NOMO-1 treated with dmso at 0.1 percent for 144 hours (cell line): ENCODE data around the gene MTERF2.

Experiments used
- DNase-seq: peaks from one replicate; lab custom pipeline; 2025; ENCODE audit not compliant: unreplicated experiment; lab: John Stamatoyannopoulos, UW

The MTERF2 gene

DNA sequence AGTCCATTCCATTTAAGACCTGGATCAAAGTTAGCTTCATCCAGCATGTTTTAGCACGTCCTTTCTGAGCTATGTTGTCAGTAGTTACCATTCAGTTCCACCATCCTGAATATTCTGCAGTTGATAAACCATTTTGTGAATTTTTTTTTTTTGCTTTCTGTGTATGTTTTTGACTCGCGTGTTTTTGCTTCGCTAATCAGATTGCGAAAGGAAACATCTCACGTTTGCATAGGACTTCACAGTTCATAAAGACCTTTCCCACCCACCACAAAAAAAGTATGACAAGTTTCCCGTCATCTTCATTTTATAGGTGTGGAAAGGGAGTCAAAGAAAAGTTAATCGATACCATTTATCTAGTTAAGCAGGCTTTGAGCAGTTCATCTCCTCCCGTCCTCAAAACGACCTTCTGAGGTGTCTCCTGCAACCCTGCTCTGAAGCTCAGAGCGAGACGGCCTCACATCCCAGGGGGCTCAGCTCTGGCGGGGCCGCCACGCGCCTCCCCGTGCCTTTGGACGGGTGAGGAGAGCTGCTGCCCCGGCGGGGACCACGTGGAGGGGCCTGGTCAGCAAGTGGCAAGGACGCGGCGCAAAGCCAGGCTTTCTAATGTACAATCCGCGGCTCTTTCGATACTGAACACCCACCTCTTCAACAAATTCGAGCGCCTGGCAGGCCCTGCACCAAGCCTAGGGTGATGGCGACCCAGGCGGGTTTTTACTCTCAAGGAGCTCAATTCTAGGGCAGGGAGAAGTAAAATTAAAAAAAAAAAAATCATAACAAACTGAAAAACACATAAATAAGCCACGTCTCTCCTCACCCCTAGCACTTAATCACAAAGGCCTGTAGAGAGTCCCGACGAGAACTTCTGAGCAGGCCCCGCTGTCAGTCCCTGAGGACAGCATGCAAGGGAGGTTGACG lies 32.2 kb downstream of the MTERF2 start:
- no peak for DNase-seq

DNA sequence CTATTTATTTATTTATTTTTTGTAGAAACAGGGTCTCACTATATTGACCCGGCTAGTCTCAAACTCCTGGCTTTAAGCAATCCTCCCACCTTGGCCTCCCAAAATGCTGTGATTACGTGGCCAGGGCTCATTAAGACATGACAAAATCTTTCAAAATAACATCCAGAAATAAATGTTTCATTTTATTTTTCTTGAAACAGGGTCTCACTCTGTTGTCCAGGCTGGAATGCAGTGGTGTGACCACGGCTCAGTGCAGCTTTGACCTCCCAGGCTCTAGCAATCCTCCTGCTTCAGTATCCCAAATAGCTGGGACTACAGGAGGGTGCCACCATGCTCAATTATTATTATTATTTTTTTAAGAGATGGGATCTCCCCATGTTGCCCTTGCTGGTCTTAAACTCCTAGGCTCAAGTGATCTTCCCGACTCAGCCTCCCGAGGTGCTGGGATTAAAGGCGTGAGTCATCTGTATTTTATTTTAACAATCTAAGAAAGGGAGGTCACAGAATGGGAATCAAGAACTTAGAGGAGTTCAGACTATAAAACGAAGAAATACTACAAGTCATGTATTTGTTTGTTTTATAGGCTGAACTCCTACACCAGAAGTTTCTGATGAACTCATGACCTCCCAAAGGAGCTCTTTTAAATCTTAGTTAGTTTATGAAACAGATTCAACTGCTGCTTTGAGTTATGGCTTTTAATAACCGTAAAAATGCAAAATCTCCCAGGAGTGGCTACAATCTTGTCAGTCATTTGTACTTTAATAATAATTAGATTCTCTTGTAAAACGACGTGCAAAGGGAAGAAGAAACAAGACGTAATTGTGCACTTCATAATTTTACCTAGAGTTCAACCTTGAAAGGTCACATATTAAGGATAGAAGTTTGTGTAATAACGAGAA lies 33.3 kb downstream of the MTERF2 start:
- no peak for DNase-seq

DNA sequence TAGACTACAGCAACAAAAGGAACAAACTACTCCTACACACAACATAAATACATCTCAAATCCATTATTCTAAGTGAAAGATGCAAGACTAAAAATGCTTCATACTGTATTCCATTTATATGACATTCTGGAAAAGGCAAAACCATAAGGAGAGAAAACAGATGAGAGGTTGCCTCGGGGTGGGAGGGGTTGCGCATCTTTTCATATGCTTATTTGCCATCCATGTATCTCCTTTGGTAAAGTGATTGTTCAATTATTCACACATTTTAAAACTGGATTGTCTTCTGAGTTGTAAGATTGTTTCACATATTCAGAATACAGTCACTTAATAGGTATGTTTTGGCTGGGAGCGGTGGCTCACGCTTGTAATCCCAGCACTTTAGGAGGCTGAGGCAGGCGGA lies 36.4 kb downstream of the MTERF2 start:
- no peak for DNase-seq

DNA sequence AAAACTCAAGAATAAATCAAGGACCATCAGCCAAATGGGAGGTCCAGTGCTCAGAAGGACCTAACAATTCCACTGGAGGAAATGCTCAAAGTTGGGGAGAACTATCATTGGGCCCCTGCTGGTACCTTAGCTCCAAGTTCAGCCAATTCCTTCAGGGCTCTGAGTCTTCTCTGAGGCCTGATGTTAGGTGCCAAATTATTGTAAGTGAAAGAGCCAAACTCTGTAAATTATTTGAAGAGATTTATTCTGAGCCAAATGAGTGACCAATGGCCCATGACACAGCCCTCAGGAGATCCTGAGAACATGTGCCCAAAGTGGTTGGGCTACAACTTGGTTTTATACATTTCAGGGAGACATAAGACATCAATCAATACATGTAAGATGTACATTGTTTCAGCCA lies 39.5 kb downstream of the MTERF2 start:
- DNase-seq, result no peak

DNA sequence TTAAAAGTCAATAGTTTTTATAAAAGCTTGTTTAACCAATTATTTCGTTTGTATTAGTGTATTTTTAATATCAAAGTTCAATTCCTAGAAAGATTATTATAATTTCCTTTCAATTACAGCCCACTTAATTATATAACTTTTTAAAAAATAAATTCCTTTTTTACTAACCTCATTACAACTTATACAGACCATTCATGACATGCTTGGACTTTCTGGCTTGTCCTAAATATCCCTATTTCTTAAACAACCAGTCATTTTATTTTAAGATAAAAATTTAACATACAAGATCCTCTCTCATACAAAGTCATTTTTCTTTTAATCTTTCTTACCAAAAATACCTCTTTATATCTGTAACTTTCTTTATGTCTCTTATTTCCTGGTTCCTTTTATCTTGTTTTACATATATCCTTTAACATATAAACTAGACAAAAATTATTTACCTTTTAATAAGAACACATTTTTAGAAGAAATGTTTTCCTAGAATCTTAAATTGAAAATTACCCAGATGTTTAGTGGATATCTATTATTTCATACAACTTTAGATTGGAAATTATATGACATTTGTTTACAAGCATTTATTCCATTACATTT lies 41.6 kb downstream of the MTERF2 start:
- no peak for DNase-seq

DNA sequence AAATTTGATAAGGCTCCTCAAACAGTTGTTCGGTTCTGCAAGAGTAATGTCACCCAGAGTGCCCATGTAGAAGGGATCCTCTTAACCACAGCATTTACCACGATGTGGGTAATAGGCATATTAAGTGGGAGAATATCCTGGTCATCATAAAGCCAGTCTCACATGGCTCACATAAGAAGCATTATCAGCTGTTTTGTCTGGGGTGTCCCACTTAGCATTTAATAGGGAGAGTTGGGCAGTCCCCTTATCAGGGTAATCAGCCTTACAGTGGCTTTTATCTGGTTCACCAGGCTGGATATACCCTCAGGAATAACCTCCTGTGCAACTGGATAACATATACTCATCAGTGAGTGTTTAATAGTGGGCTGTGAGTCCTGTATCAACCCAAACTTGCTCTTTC lies 44.2 kb downstream of the MTERF2 start:
- no peak for DNase-seq

DNA sequence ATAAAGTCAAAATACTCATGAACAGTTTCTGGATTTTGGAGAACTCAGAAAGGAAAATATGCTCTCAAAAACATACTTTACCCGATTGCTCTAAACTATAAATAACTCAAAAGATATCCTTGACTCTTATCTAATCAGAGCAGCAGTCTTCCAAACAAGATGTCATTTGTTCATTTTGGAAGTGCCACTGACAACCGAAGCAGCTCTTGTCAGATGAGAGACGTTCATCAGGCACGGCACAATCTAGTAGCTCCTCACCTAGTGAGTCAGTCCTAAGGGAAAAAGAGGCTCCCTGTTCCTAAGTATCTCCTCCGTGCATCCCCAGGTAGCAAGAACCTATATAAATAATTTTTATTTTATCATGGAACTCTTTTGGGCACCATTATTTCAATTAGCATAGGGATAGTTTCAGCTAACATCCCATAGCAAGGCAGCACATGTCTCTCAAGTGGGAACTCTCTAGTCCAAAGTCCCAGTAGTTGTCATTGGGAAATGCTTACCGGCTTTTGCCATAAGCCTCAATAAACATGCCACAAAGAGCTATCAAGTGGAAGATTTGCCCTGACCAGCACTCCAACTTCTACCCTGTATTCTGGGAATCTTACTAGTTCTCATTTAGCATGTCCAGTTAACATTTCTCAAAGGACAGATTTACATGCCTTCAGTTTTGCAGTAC lies 45.3 kb downstream of the MTERF2 start:
- DNase-seq, result no peak

DNA sequence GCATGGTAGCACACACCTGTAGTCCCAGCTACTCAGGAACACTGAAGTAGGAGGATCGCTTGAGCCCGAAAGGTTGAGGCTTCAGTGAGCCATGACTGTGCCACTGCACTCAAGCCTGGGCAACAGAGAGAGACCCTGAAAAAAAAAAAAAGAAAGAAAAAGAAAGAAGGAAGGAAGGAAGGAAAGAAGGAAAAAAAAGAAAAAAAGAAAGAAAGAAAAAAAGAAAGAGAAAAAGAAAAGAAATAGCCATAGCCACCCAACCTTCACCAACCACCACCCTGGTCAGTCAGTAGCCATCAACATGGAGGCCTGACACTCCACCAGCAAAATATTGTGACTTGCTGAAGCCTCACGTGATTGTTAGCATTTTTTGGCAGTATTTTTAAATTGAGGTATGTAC lies 52.7 kb downstream of the MTERF2 start:
- DNase-seq, result no peak
